RWPE2 (cell line): Measurements from ENCODE around the gene ENPP1.

Source experiments
- ATAC-seq: fragments of 200-7000 bp; cut with Tn5 transposase; 3 replicates; pipeline ENCODE4 v1.9.1; 2021; ENCODE audit warnings: low read depth
- DNase-seq: peaks from one replicate; pipeline ENCODE4 v3.0.0-alpha.2; 2020; ENCODE audit warnings: low spot score
- H3K27ac ChIP-seq: fragments of 450-650 bp; 2 replicates; pipeline ENCODE4 v1.5.1; 2017; ENCODE audit warnings: mild to moderate bottlenecking; ENCODE audit not compliant: poor library complexity, severe bottlenecking
- H3K27me3 ChIP-seq: fragments of 250-450 bp; sonication (Bioruptor Pico); 2 replicates; pipeline ENCODE4 v1.5.1; 2021; ENCODE audit warnings: mild to moderate bottlenecking, moderate library complexity; ENCODE audit not compliant: insufficient read depth, poor library complexity, severe bottlenecking
- H3K36me3 ChIP-seq: fragments of 250-450 bp; sonication (Bioruptor Pico); 2 replicates; pipeline ENCODE4 v1.5.1; 2020; ENCODE audit warnings: low read depth, mild to moderate bottlenecking, moderate library complexity
- H3K4me1 ChIP-seq: fragments of 250-450 bp; sonication (Bioruptor Pico); 2 replicates; pipeline ENCODE4 v1.5.1; 2021; ENCODE audit warnings: mild to moderate bottlenecking, moderate library complexity; ENCODE audit not compliant: insufficient read depth, poor library complexity, severe bottlenecking
- H3K4me3 ChIP-seq: fragments of 250-450 bp; sonication (Bioruptor Pico); 2 replicates; pipeline ENCODE4 v1.5.1; 2021; ENCODE audit warnings: mild to moderate bottlenecking, moderate library complexity; ENCODE audit not compliant: severe bottlenecking
- H3K9me3 ChIP-seq: fragments of 250-450 bp; sonication (Bioruptor Pico); 2 replicates; pipeline ENCODE4 v1.5.1; 2021; ENCODE audit warnings: mild to moderate bottlenecking, moderate library complexity; ENCODE audit not compliant: severe bottlenecking
- TF ChIP-seq, protein P1 (sequence below): fragments of 450-650 bp; IDR thresholded peaks from one replicate; pipeline ENCODE4 v1.5.1; 2017; ENCODE audit warnings: mild to moderate bottlenecking, moderate library complexity; ENCODE audit not compliant: poor library complexity, severe bottlenecking

Gene ENPP1

DNA sequence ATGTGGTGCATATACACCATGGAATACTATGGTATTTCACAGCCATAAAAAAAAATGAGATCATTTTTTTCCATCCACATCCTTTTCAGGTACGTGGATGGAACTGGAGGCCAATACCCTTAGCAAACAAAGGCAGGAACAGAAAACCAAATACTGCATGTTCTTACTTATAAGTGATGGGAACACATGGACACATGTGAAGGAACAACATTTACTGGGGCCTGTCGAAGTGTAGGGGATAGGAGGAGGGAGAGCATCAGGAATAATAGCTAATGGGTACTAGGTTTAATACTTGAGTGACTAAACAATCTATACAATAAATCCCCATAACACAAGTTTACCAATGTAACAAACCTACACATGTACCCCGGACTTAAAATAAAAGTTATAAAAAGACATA lies 112.8 kb downstream of the ENPP1 start:
- Histone ChIP-seq H3K36me3 (no peaks in the 10 kb centered on the region), H3K9me3 (no peaks in the 10 kb centered on the region), H3K4me1 (no peaks in the 10 kb centered on the region), H3K27ac (no peak overlapping the region), H3K27me3 (no peaks in the 10 kb centered on the region), H3K4me3 (no peak overlapping the region)
- ATAC-seq (no peak), DNase-seq (no peak)
- TF ChIP-seq, protein P1, sequence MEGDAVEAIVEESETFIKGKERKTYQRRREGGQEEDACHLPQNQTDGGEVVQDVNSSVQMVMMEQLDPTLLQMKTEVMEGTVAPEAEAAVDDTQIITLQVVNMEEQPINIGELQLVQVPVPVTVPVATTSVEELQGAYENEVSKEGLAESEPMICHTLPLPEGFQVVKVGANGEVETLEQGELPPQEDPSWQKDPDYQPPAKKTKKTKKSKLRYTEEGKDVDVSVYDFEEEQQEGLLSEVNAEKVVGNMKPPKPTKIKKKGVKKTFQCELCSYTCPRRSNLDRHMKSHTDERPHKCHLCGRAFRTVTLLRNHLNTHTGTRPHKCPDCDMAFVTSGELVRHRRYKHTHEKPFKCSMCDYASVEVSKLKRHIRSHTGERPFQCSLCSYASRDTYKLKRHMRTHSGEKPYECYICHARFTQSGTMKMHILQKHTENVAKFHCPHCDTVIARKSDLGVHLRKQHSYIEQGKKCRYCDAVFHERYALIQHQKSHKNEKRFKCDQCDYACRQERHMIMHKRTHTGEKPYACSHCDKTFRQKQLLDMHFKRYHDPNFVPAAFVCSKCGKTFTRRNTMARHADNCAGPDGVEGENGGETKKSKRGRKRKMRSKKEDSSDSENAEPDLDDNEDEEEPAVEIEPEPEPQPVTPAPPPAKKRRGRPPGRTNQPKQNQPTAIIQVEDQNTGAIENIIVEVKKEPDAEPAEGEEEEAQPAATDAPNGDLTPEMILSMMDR = no peak

DNA sequence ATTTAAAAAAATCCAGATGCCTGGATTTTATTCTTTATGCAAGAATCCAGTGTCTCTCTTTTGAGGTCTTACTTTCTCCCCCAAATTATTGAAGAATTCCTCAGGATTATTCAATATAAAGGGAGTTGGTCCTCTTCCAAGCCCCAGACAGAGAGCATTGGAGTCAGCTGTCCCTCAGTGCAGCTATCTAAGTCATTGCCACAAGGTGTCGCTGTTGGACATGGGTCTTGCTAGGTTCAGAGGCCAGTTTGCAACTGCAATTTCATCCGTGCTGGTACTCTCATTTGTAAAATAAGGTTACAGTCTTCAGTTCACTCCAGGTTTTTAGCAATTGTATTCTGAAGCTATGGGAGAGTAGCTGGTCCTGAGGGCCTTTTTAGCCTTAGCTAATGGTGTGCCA lies 115.5 kb downstream of the ENPP1 start:
- H3K9me3 ChIP-seq = no peaks in the 10 kb centered on the region
- TF ChIP-seq, protein P1 = peak; percentile 76
- H3K4me3 ChIP-seq = no peak overlapping the region
- ATAC-seq = peak; percentile 73
- no peak overlapping the region for H3K27ac ChIP-seq
- peaks cover 6% of the 10 kb centered on the region for H3K4me1 ChIP-seq
- no peak for DNase-seq
- no peaks in the 10 kb centered on the region for H3K36me3 ChIP-seq
- H3K27me3 ChIP-seq = no peaks in the 10 kb centered on the region

DNA sequence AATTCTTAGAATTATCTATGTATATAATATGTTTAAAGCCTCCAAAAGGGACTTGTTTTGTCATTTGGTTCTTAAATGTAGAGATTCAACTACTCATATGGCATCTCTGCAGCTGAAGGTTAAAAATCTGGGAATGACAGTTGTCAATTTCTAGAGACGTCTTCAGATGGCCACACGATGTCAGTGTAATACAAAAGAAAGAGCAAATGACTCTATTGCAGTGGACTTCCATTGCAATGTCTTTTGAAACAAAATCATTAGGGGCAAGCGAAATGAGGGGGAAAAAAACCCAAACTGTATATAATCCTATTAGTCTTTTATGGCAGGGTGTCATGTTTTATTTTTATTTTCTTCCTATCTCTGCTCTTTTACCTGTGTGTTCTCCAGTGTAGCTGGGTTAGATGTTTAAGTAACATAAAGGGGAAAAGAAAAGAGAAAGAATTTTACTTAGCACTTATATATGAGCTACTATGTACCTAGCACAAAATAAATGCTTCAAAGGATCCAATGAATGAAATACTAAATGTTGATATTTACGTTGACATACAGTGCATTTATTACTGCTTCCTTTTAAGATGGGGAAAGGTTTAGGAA lies 117.2 kb downstream of the ENPP1 start:
- Histone ChIP-seq H3K4me3 (no peak overlapping the region), H3K27ac (no peak overlapping the region), H3K4me1 (peaks cover 6% of the 10 kb centered on the region), H3K27me3 (no peaks in the 10 kb centered on the region), H3K36me3 (no peaks in the 10 kb centered on the region), H3K9me3 (no peaks in the 10 kb centered on the region)
- TF ChIP-seq, protein P1 = peak; percentile 80
- ATAC-seq (peak; percentile 65), DNase-seq (no peak)

DNA sequence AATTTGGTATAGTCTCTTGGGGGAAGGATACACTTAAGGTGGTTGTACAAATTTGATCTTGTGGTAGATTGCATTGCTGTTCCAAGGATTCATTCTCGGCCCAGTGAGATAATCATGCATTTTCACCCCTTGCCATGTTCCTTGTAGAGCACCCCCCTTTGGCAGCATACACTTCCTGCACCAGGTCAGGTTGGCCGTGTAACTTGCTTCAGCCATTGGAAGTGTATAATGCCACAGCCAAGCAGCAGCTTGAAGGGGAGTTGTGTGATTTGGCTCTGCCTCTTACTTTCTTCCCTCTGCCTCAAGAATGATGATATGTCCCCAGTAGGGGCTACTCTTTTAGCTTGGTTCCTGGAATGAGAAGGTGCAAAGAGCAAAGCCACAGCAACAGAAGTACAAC lies 121.4 kb downstream of the ENPP1 start:
- H3K27ac ChIP-seq = no peak overlapping the region
- TF ChIP-seq, protein P1 = no peak

DNA sequence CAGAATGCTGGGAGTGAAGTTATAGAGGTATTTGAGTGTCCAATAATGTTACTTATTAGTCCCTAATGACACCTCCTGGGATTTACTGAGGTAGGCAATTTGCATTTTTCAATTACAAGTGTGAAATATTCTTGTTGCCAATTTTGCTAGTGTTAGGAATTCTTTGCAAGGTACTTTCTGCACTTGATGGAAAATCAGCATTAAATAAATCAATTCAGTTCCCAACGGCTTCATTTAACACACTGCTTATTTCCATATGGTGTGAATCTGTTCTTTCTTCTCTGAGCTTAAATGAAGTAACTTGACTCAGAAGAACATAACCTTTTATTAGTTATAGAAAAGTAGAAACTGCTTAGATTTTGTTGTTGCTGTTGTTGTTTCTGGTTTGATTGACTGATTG lies 122.2 kb downstream of the ENPP1 start:
- Histone ChIP-seq H3K36me3 (no peaks in the 10 kb centered on the region), H3K4me3 (no peak overlapping the region), H3K27me3 (no peaks in the 10 kb centered on the region), H3K27ac (no peak overlapping the region), H3K9me3 (no peaks in the 10 kb centered on the region), H3K4me1 (peaks cover 6% of the 10 kb centered on the region)
- TF ChIP-seq, protein P1 = no peak
- ATAC-seq (no peak), DNase-seq (no peak)

More for the DNA sequence above, 121.4 kb downstream of the ENPP1 start:
- DNase-seq (no peak), ATAC-seq (no peak)
- H3K4me1 ChIP-seq = peaks cover 6% of the 10 kb centered on the region
- no peak overlapping the region for H3K4me3 ChIP-seq
- no peaks in the 10 kb centered on the region for H3K27me3 ChIP-seq
- no peaks in the 10 kb centered on the region for H3K36me3 ChIP-seq
- no peaks in the 10 kb centered on the region for H3K9me3 ChIP-seq
